Gastroesophageal sphincter (tissue), 3 donors: ENCODE measurements around the gene C5orf63.

Experiments
- CTCF ChIP-seq, 4 experiments: fragments of 200-600 bp in 2 of 4; fragments of 450-650 bp in 2 of 4; sonication (generic) in 1 of 4; IDR thresholded peaks; one replicate each; pipeline ENCODE4 v1.5.1; 2017 to 2019; ENCODE audit warnings: antibody characterized with exemption in 4 of 4, mild to moderate bottlenecking in 2 of 4, moderate library complexity in 2 of 4
- EP300 ChIP-seq: sonication (generic); formaldehyde crosslinking; IDR thresholded peaks from one replicate; pipeline ENCODE4 v1.6.1; 2017; ENCODE audit warnings: antibody characterized with exemption, mild to moderate bottlenecking
- POLR2A ChIP-seq, 2 donors: fragments of 450-650 bp; IDR thresholded peaks; one replicate each; pipeline ENCODE4 v1.6.1; 2017; ENCODE audit warnings: antibody characterized with exemption in 2 of 2, mild to moderate bottlenecking in 2 of 2, moderate library complexity in 1 of 2
- POLR2AphosphoS5 ChIP-seq: sonication (generic); formaldehyde crosslinking; IDR thresholded peaks from one replicate; pipeline ENCODE4 v1.6.1; 2017; ENCODE audit warnings: antibody characterized with exemption

GRCh38 chr5:127042593-127042992 is 30.7 kb downstream of the C5orf63 start:
- no peak for TF ChIP-seq CTCF (IDR thresholded peaks at IDR 0.05)
- no peak for TF ChIP-seq POLR2A (IDR thresholded peaks at IDR 0.05)
- no peak for TF ChIP-seq EP300
- no peak for TF ChIP-seq POLR2AphosphoS5
